NCI-H2029 treated with DMSO at 0.1 percent for 48 hours (cell line): ENCODE measurements around the gene BCL11B.

Experiments used
- DNase-seq: peaks from one replicate; lab custom pipeline; 2025; lab: John Stamatoyannopoulos, UW

The BCL11B gene

GRCh38 chr14:99159341-99160340 is 112.4 kb downstream of the BCL11B start:
- no peak for DNase-seq

- DNase-seq = no peak
Measured at GRCh38 chr14:99158646-99159165, 113.3 kb downstream of the BCL11B start.

GRCh38 chr14:99158150-99158549 is 113.8 kb downstream of the BCL11B start:
- no peak for DNase-seq

GRCh38 chr14:99157676-99158075 is 114.3 kb downstream of the BCL11B start:
- no peak for DNase-seq

GRCh38 chr14:99157246-99157645 is 114.8 kb downstream of the BCL11B start:
- DNase-seq = no peak

- no peak for DNase-seq
Measured at GRCh38 chr14:99156814-99157213, 115.2 kb downstream of the BCL11B start.

GRCh38 chr14:99156090-99156425 is 115.9 kb downstream of the BCL11B start:
- no peak for DNase-seq

- no peak for DNase-seq
Measured at GRCh38 chr14:99155173-99156089, 116.6 kb downstream of the BCL11B start.

- DNase-seq = no peak
Measured at GRCh38 chr14:99150236-99150635, 121.8 kb downstream of the BCL11B start.

- no peak for DNase-seq
Measured at GRCh38 chr14:99148861-99149610, 123.0 kb downstream of the BCL11B start.

GRCh38 chr14:99148131-99148530 is 123.9 kb downstream of the BCL11B start:
- no peak for DNase-seq

- no peak for DNase-seq
Measured at GRCh38 chr14:99147366-99147740, 124.6 kb downstream of the BCL11B start.

- DNase-seq = no peak
Measured at GRCh38 chr14:99146616-99147365, 125.2 kb downstream of the BCL11B start.

GRCh38 chr14:99145307-99145706 is 126.7 kb downstream of the BCL11B start:
- no peak for DNase-seq

GRCh38 chr14:99143793-99144192 is 128.2 kb downstream of the BCL11B start:
- DNase-seq = no peak

- DNase-seq = no peak
Measured at GRCh38 chr14:99143126-99143525, 128.9 kb downstream of the BCL11B start.

- DNase-seq = no peak
Measured at GRCh38 chr14:99141236-99141635, 130.8 kb downstream of the BCL11B start.

- DNase-seq = no peak
Measured at GRCh38 chr14:99138999-99139865, 132.8 kb downstream of the BCL11B start.

- no peak for DNase-seq
Measured at GRCh38 chr14:99137913-99138571, 134.0 kb downstream of the BCL11B start.
